H4 (cell line): ENCODE results near the gene LTK. TPM values are rescaled to one million over a fixed set of nuclear protein-coding genes. Genes with fewer than 3 reads are reported as not detected.
"Not testable (repeated sequence)": the region's sequence is repeated elsewhere in the genome, so short reads cannot be mapped to it uniquely, and the experiment has no call there.

Experiments
- DNase-seq: peaks from one replicate; pipeline ENCODE4 v3.0.0-alpha.2; 2015; ENCODE audit warnings: low spot score
- total RNA-seq: library from RNA; depleted of rRNA; stranded (reverse); fragments of >200 nt; shearing (Covaris generic); gene quantifications from 2 replicates; pipeline ENCODE4 v1.2.3, GENCODE V29; 2014; rRNA removed

Gene LTK
- total RNA-seq, 1 experiment from 2014 or later: 0.21 TPM

- no peak for DNase-seq
Measured at GRCh38 chr15:41474941-41475340, 38.7 kb downstream of the LTK start.

GRCh38 chr15:41474436-41474835 is 39.2 kb downstream of the LTK start:
- DNase-seq: no peak

GRCh38 chr15:41473418-41473817 is 40.2 kb downstream of the LTK start:
- DNase-seq: no peak

- DNase-seq: not testable (repeated sequence)
Measured at GRCh38 chr15:41469644-41470043, 44.0 kb downstream of the LTK start.

GRCh38 chr15:41466711-41467110 is 46.9 kb downstream of the LTK start:
- no peak for DNase-seq

GRCh38 chr15:41465822-41466421 is 47.7 kb downstream of the LTK start:
- peak; percentile 38 for DNase-seq

- no peak for DNase-seq
Measured at GRCh38 chr15:41464889-41465580, 48.6 kb downstream of the LTK start.

- DNase-seq: no peak
Measured at GRCh38 chr15:41462084-41462795, 51.4 kb downstream of the LTK start.

Other genes starting within 250 kb of the LTK start
- 40.1 and 42.4 TPM in 2 replicates for gene OIP5, start 181.2 kb downstream of the LTK start, total RNA-seq
- 155 and 195 TPM in 2 replicates for gene NUSAP1, start 180.9 kb downstream of the LTK start, total RNA-seq
- 34.9 and 41.0 TPM in 2 replicates for gene NDUFAF1, start 111.3 kb downstream of the LTK start, total RNA-seq
- gene RTF1, start 96.7 kb downstream of the LTK start, total RNA-seq: 9.4 and 15.1 TPM in 2 replicates
- gene ITPKA, start 20.0 kb downstream of the LTK start, total RNA-seq: 1.1 and 4.1 TPM in 2 replicates
- 14.4 TPM in 2 replicates for gene RPAP1, start 30.4 kb upstream of the LTK start, total RNA-seq
- 8.4 and 18.8 TPM in 2 replicates for gene TYRO3, start 45.4 kb upstream of the LTK start, total RNA-seq
- 14.1 and 19.4 TPM in 2 replicates for gene MGA, start 146.6 kb upstream of the LTK start, total RNA-seq